ENCODE data around the gene CHRNA9.

Gene CHRNA9

GRCh38 chr4:40330536-40330935 is 4.6 kb upstream of the CHRNA9 start:
- no peak for TF ChIP-seq CTCF (conservative IDR thresholded peaks at IDR 0.05; ENCODE audit: low read length)
- no peak for DNase-seq (ENCODE audit: low read depth)
- no peak overlapping the region for H3K4me3 ChIP-seq (ENCODE audit: low read length)

GRCh38 chr4:40331101-40331745 is 3.9 kb upstream of the CHRNA9 start:
- no peak for DNase-seq (ENCODE audit: low read depth)
- no peak for TF ChIP-seq CTCF (conservative IDR thresholded peaks at IDR 0.05; ENCODE audit: low read length)
- H3K4me3 ChIP-seq (ENCODE audit: low read length) = no peak overlapping the region

GRCh38 chr4:40331961-40332360 is 3.2 kb upstream of the CHRNA9 start:
- TF ChIP-seq CTCF (conservative IDR thresholded peaks at IDR 0.05; ENCODE audit: low read length) = no peak
- no peak overlapping the region for H3K4me3 ChIP-seq (ENCODE audit: low read length)
- no peak for DNase-seq (ENCODE audit: low read depth)

GRCh38 chr4:40333921-40334352 is 1.2 kb upstream of the CHRNA9 start:
- no peak for TF ChIP-seq CTCF (conservative IDR thresholded peaks at IDR 0.05; ENCODE audit: low read length)
- DNase-seq (ENCODE audit: low read depth) = peak; percentile 87
- no peak overlapping the region for H3K4me3 ChIP-seq (ENCODE audit: low read length)

GRCh38 chr4:40335525-40335894 is 377 bp downstream of the CHRNA9 start:
- H3K4me3 ChIP-seq (ENCODE audit: low read length) = no peak overlapping the region

GRCh38 chr4:40337051-40337450 is 1.9 kb downstream of the CHRNA9 start:
- no peak for DNase-seq (ENCODE audit: low read depth)
- no peak for TF ChIP-seq CTCF (conservative IDR thresholded peaks at IDR 0.05; ENCODE audit: low read length)
- H3K4me3 ChIP-seq (ENCODE audit: low read length) = no peak overlapping the region

More at GRCh38 chr4:40335525-40335894, 377 bp downstream of the CHRNA9 start:
- peak; percentile 80 for DNase-seq (ENCODE audit: low read depth)
- TF ChIP-seq CTCF (conservative IDR thresholded peaks at IDR 0.05; ENCODE audit: low read length) = no peak

- TF ChIP-seq CTCF (conservative IDR thresholded peaks at IDR 0.05; ENCODE audit: low read length) = no peak
- DNase-seq (ENCODE audit: low read depth) = no peak
- no peak overlapping the region for H3K4me3 ChIP-seq (ENCODE audit: low read length)
These were observed 2.4 kb downstream of the CHRNA9 start for GRCh38 chr4:40337523-40337922.
